Measurements from ENCODE around the gene BUD31.
A peak's percentile ranks its signal among the peaks of the same experiment; 100 is the strongest.
"Not testable (repeated sequence)": the region's sequence is repeated elsewhere in the genome, so short reads cannot be mapped to it uniquely, and the experiment has no call there.

Gene BUD31

GRCh38 chr7:99402854-99403253, 5.9 kb upstream of the BUD31 start:
- DNase-seq: no peak

- DNase-seq: no peak
These were observed 5.0 kb upstream of the BUD31 start for GRCh38 chr7:99403764-99404163.

- no peak for DNase-seq
These were observed 4.4 kb upstream of the BUD31 start for GRCh38 chr7:99404235-99404976.

GRCh38 chr7:99404977-99405320, 3.8 kb upstream of the BUD31 start:
- no peak for DNase-seq

- DNase-seq: peak; percentile 37
These were observed 2.2 kb upstream of the BUD31 start for GRCh38 chr7:99406557-99406956.

- DNase-seq: no peak
These were observed 844 bp upstream of the BUD31 start for GRCh38 chr7:99407872-99408378.

- DNase-seq: no peak
These were observed 413 bp downstream of the BUD31 start for GRCh38 chr7:99409192-99409572.

- no peak for DNase-seq
These were observed 1.0 kb downstream of the BUD31 start for GRCh38 chr7:99409806-99410205.

GRCh38 chr7:99410635-99411034, 1.9 kb downstream of the BUD31 start:
- DNase-seq: no peak

GRCh38 chr7:99415513-99416127, 6.9 kb downstream of the BUD31 start:
- DNase-seq: not testable (repeated sequence)

GRCh38 chr7:99418260-99418659, 9.5 kb downstream of the BUD31 start:
- DNase-seq: no peak

- DNase-seq: no peak
These were observed 10.7 kb downstream of the BUD31 start for GRCh38 chr7:99419323-99420021.

GRCh38 chr7:99420213-99420612, 11.4 kb downstream of the BUD31 start:
- no peak for DNase-seq

GRCh38 chr7:99420986-99421385, 12.2 kb downstream of the BUD31 start:
- no peak for DNase-seq

- DNase-seq: no peak
These were observed 13.4 kb downstream of the BUD31 start for GRCh38 chr7:99422186-99422585.

- no peak for DNase-seq
These were observed 13.9 kb downstream of the BUD31 start for GRCh38 chr7:99422625-99423024.

- no peak for DNase-seq
These were observed 16.4 kb downstream of the BUD31 start for GRCh38 chr7:99424932-99425730.

- no peak for DNase-seq
These were observed 20.3 kb downstream of the BUD31 start for GRCh38 chr7:99428972-99429566.

- DNase-seq: no peak
These were observed 21.0 kb downstream of the BUD31 start for GRCh38 chr7:99429756-99430155.

GRCh38 chr7:99431756-99432540, 23.2 kb downstream of the BUD31 start:
- DNase-seq: not testable (repeated sequence)

- no peak for DNase-seq
These were observed 24.4 kb downstream of the BUD31 start for GRCh38 chr7:99433158-99433557.
